CD14-positive monocyte (primary cell): ENCODE data around the gene SH3YL1. TPM values are rescaled to one million over a fixed set of nuclear protein-coding genes. Genes with fewer than 3 reads are reported as not detected.
"Not testable (repeated sequence)": the region's sequence is repeated elsewhere in the genome, so short reads cannot be mapped to it uniquely, and the experiment has no call there.

Source experiments
- DNase-seq, 3 donors: peaks; one replicate each; pipeline ENCODE4 v3.0.0-alpha.2; 2011 to 2022
- H2AFZ ChIP-seq: 2 replicates; pipeline ENCODE4 v1.6.0; 2012; ENCODE audit warnings: mild to moderate bottlenecking, low read depth, low read length, inconsistent platforms; ENCODE audit not compliant: insufficient read depth, poor library complexity, severe bottlenecking
- H3K27ac ChIP-seq, 2 donors: 1 replicate in 1 of 2; 2 replicates in 1 of 2; pipeline ENCODE4 v1.5.1; 2012 to 2013; ENCODE audit warnings: low read length in 2 of 2, control low read depth in 1 of 2, inconsistent platforms in 1 of 2, low read depth in 1 of 2, mild to moderate bottlenecking in 1 of 2
- H3K27me3 ChIP-seq, 2 donors: one replicate each; pipeline versions ENCODE4 v1.6.0 to v1.6.1; 2011 to 2013; ENCODE audit warnings: low read length in 2 of 2; ENCODE audit not compliant: control insufficient read depth in 2 of 2, insufficient read depth in 2 of 2
- H3K36me3 ChIP-seq, 2 donors: replicated peaks in 1 of 2; 1 replicate in 1 of 2; 2 replicates in 1 of 2; pipeline versions ENCODE4 v1.5.1 to v1.6.1; 2012 to 2013; ENCODE audit warnings: low read length in 2 of 2, control low read depth in 1 of 2, inconsistent platforms in 1 of 2, mild to moderate bottlenecking in 1 of 2; ENCODE audit not compliant: insufficient read depth in 2 of 2, control insufficient read depth in 1 of 2
- H3K4me1 ChIP-seq, 2 donors: 1 replicate in 1 of 2; 2 replicates in 1 of 2; pipeline versions ENCODE4 v1.5.1 to v1.6.1; 2012 to 2013; ENCODE audit warnings: low read length in 2 of 2, control low read depth in 1 of 2, inconsistent platforms in 1 of 2, mild to moderate bottlenecking in 1 of 2, moderate library complexity in 1 of 2; ENCODE audit not compliant: insufficient read depth in 2 of 2, control insufficient read depth in 1 of 2
- H3K4me2 ChIP-seq: replicated peaks from 2 replicates; pipeline ENCODE3; 2012; ENCODE audit warnings: low read length, moderate library complexity, mild to moderate bottlenecking; ENCODE audit not compliant: poor library complexity, severe bottlenecking; ENCODE audit errors: extremely low read depth
- H3K4me3 ChIP-seq, 3 experiments: fragments of 200-600 bp in 1 of 3; sonication (generic) in 1 of 3; replicated peaks in 1 of 3; 1 replicate in 2 of 3; 2 replicates in 1 of 3; pipeline ENCODE4 v1.5.1; 2011 to 2013; ENCODE audit warnings: low read length in 3 of 3, mild to moderate bottlenecking in 3 of 3, control low read depth in 2 of 3, low read depth in 2 of 3, inconsistent platforms in 1 of 3, moderate library complexity in 1 of 3
- H3K79me2 ChIP-seq: 2 replicates; pipeline ENCODE4 v1.6.0; 2012; ENCODE audit warnings: mild to moderate bottlenecking, control low read depth, inconsistent platforms, low read length, moderate library complexity; ENCODE audit not compliant: insufficient read depth
- H3K9ac ChIP-seq: 2 replicates; pipeline ENCODE4 v1.6.0; 2017; ENCODE audit warnings: low read length, mild to moderate bottlenecking; ENCODE audit not compliant: insufficient read depth, poor library complexity, severe bottlenecking
- H3K9me3 ChIP-seq, 2 donors: replicated peaks in 1 of 2; 1 replicate in 1 of 2; 2 replicates in 1 of 2; pipeline versions ENCODE4 v1.5.1 to v1.6.1; 2012 to 2013; ENCODE audit warnings: low read length in 2 of 2, control low read depth in 1 of 2; ENCODE audit not compliant: control insufficient read depth in 1 of 2, insufficient read depth in 1 of 2
- H4K20me1 ChIP-seq: 2 replicates; pipeline ENCODE4 v1.6.0; 2012; ENCODE audit warnings: mild to moderate bottlenecking, low read length, control low read depth, moderate library complexity; ENCODE audit not compliant: insufficient read depth
- H3K27ac Mint-ChIP-seq, 7 donors: one replicate each; pipeline ENCODE4 v1.8.0; 2020; ENCODE audit warnings: mild to moderate bottlenecking in 7 of 7, mixed read lengths in 7 of 7, moderate library complexity in 6 of 7, inconsistent platforms in 2 of 7
- H3K27me3 Mint-ChIP-seq, 3 donors: one replicate each; pipeline ENCODE4 v1.8.0; 2021 to 2022; ENCODE audit warnings: low read depth in 3 of 3, mild to moderate bottlenecking in 3 of 3, mixed read lengths in 3 of 3, moderate library complexity in 3 of 3, inconsistent platforms in 1 of 3
- H3K36me3 Mint-ChIP-seq, 2 donors: one replicate each; pipeline ENCODE4 v1.8.0; 2020; ENCODE audit warnings: mixed read lengths in 2 of 2, inconsistent platforms in 1 of 2, mild to moderate bottlenecking in 1 of 2
- H3K4me1 Mint-ChIP-seq: one replicate; pipeline ENCODE4 v1.8.0; 2020; ENCODE audit warnings: mild to moderate bottlenecking, mixed read lengths
- H3K4me3 Mint-ChIP-seq, 2 donors: one replicate each; pipeline ENCODE4 v1.8.0; 2020; ENCODE audit warnings: mild to moderate bottlenecking in 2 of 2, mixed read lengths in 2 of 2, moderate library complexity in 1 of 2
- H3K9me3 Mint-ChIP-seq, 7 donors: one replicate each; pipeline ENCODE4 v1.8.0; 2020 to 2022; ENCODE audit warnings: mixed read lengths in 7 of 7, mild to moderate bottlenecking in 6 of 7, moderate library complexity in 6 of 7, inconsistent platforms in 2 of 7
- CTCF ChIP-seq: fragments of 200-600 bp; IDR thresholded peaks from one replicate; pipeline ENCODE4 v1.8.0; 2022; ENCODE audit warnings: antibody characterized with exemption, mild to moderate bottlenecking
- WGBS: methylation state at CpG from one replicate; pipeline ENCODE4 v1.1.5; 2013; ENCODE audit warnings: missing lambda C conversion rate; ENCODE audit not compliant: insufficient coverage; 5-methylcytosine and 5-hydroxymethylcytosine counted together
- intact Hi-C, 2 donors: fragments of 100-400 bp; cut with micrococcal nuclease; formaldehyde crosslinking; loops; one replicate each; pipeline versions ENCODE4 v1.15.0 to v1.15.1; 2023
- polyA plus RNA-seq, 3 donors: library from polyadenylated mRNA; depleted of rRNA in 1 of 3; unstranded in 2 of 3; stranded (reverse) in 1 of 3; fragments of 300-500 nt in 2 of 3; fragments of >200 nt in 1 of 3; fragmentation: Illumina TruSeq in 2 of 3; gene quantifications; 1 replicate in 2 of 3; 2 replicates in 1 of 3; pipeline ENCODE4 v1.2.3, GENCODE V29; 2012 to 2021

Gene SH3YL1
- polyA plus RNA-seq, 3 donors, result 2.4 to 11.7 (median 4.0) TPM

GRCh38 chr2:175880-176820, 87.7 kb downstream of the SH3YL1 start:
- Mint-ChIP-seq H3K27me3 (peaks cover 0 to 4% (median 1%) of the 10 kb centered on the region in 3 donors), H3K27ac (no peak overlapping the region), H3K36me3 (no peaks in the 10 kb centered on the region), H3K9me3 (peaks cover 0 to 4% (median 0%) of the 10 kb centered on the region in 7 donors), H3K4me1 (no peaks in the 10 kb centered on the region), H3K4me3 (no peak overlapping the region)
- no peaks in the 10 kb centered on the region for H4K20me1 ChIP-seq
- DNase-seq, result no peak
- no peak overlapping the region for H2AFZ ChIP-seq
- 70% methylated on average over 10 of the region's 16 CpGs for WGBS
- no peak overlapping the region for H3K27ac ChIP-seq
- no peaks in the 10 kb centered on the region for H3K79me2 ChIP-seq
- no peak overlapping the region for H3K4me2 ChIP-seq
- H3K9me3 ChIP-seq, result peaks cover 0 to 7% of the 10 kb centered on the region in 2 donors
- no peak for TF ChIP-seq CTCF
- no peaks in the 10 kb centered on the region for H3K27me3 ChIP-seq
- intact Hi-C loops, result no loop called here
- no peaks in the 10 kb centered on the region for H3K36me3 ChIP-seq
- no peak overlapping the region for H3K9ac ChIP-seq
- H3K4me3 ChIP-seq, result no peak overlapping the region
- H3K4me1 ChIP-seq, result no peaks in the 10 kb centered on the region

GRCh38 chr2:175161-175786, 88.6 kb downstream of the SH3YL1 start:
- no peaks in the 10 kb centered on the region for H3K4me1 Mint-ChIP-seq
- Histone ChIP-seq H3K36me3 (no peaks in the 10 kb centered on the region), H4K20me1 (no peaks in the 10 kb centered on the region), H2AFZ (no peak overlapping the region), H3K4me2 (no peak overlapping the region), H3K79me2 (no peaks in the 10 kb centered on the region), H3K4me3 (no peak overlapping the region), H3K4me1 (no peaks in the 10 kb centered on the region), H3K9ac (no peak overlapping the region), H3K27me3 (no peaks in the 10 kb centered on the region), H3K27ac (no peak overlapping the region), H3K9me3 (peaks cover 0 to 5% of the 10 kb centered on the region in 2 donors)
- no peaks in the 10 kb centered on the region for H3K36me3 Mint-ChIP-seq
- TF ChIP-seq CTCF, result no peak
- intact Hi-C loops, result no loop called here
- no peak overlapping the region for H3K27ac Mint-ChIP-seq
- H3K9me3 Mint-ChIP-seq, result peaks cover 0 to 5% (median 0%) of the 10 kb centered on the region in 7 donors
- no peak overlapping the region for H3K4me3 Mint-ChIP-seq
- WGBS, result 100% methylated on average over 4 of the region's 8 CpGs
- peaks cover 0 to 4% (median 1%) of the 10 kb centered on the region in 3 donors for H3K27me3 Mint-ChIP-seq
- DNase-seq, result no peak

GRCh38 chr2:172120-172519, 91.7 kb downstream of the SH3YL1 start:
- H3K4me3 Mint-ChIP-seq, H3K27ac ChIP-seq, H3K36me3 ChIP-seq, H3K4me3 ChIP-seq, H3K27me3 Mint-ChIP-seq, DNase-seq, H3K4me1 ChIP-seq, H3K4me2 ChIP-seq, H3K9me3 Mint-ChIP-seq, H3K27ac Mint-ChIP-seq, H3K36me3 Mint-ChIP-seq, intact Hi-C loops, H3K79me2 ChIP-seq, H3K9me3 ChIP-seq, H4K20me1 ChIP-seq, H3K27me3 ChIP-seq, H2AFZ ChIP-seq, H3K9ac ChIP-seq, H3K4me1 Mint-ChIP-seq: not testable (repeated sequence)
- WGBS, result 76% methylated on average over 3 of the region's 9 CpGs
